Measurements from ENCODE around the gene KRTAP1-4.

KRTAP1-4 gene

DNA sequence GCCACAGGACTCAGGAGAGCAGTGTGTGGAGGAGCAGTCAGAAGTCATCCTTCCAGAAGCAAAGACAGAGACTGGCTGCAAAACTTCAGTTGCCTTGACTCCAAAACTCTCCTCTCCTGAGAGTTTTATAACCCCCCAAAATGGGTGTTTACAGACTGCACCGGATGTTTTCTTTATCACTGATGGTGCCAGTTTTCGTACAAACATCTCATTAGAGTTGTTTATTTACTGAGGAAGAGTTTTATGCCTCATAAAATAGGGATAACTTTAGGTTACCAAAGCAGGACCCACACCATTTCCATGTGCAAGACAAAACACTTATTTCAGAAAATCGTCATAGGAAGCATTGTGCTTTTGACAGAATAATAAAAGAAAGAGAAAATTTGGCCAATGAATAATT, 45.8 kb downstream of the KRTAP1-4 start, which contains the start of gene KRT40:
Gene KRT40, minus strand, starts transcription at position 101 of the 400 bp plus-strand sequence. Its CDS starts 53 bp downstream, at position 48.
- Histone ChIP-seq H3K18ac (ENCODE audit: low read depth in 1 of 2, low read length in 2 of 2) (no peak within 1 kb of the TSS), H4K8ac (ENCODE audit: low read length) (no peak within 1 kb of the TSS), H2BK15ac (ENCODE audit: low read depth, poor library complexity, severe bottlenecking) (no peak within 1 kb of the TSS), H3K9me3 (ENCODE audit: control insufficient read depth, low read length) (no peaks in the 10 kb centered on the region), H3K36me3 (ENCODE audit: control insufficient read depth in 1 of 2, insufficient read depth in 2 of 2, low read depth in 1 of 2, low read length in 2 of 2) (no peaks in the 10 kb centered on the region), H3K4me3 (ENCODE audit: insufficient read depth in 1 of 2, low read depth in 1 of 2, low read length in 2 of 2) (peak within 1 kb of the TSS in 1 of 2 experiments; percentile 4), H3K23ac (ENCODE audit: low read length in 2 of 2) (no peak within 1 kb of the TSS), H3K4me1 (ENCODE audit: control insufficient read depth, insufficient read depth, low read depth, low read length) (peaks cover 5% of the 10 kb centered on the region), H3K4ac (ENCODE audit: low read depth in 1 of 2, low read length in 2 of 2) (no peak within 1 kb of the TSS), H3K27ac (ENCODE audit: low read length, poor library complexity, severe bottlenecking) (no peak within 1 kb of the TSS), H2AK5ac (ENCODE audit: low read length, severe bottlenecking) (no peak within 1 kb of the TSS), H3K9ac (ENCODE audit: low read length) (no peak within 1 kb of the TSS), H3K4me2 (ENCODE audit: low read length, poor library complexity, severe bottlenecking) (no peak within 1 kb of the TSS), H3K14ac (ENCODE audit: low read length in 2 of 2) (peak within 1 kb of the TSS in 1 of 2 experiments; percentile 26), H2AFZ (ENCODE audit: low read depth, low read length) (no peak within 1 kb of the TSS), H3K79me1 (replicated peaks; ENCODE audit: low read length, poor library complexity, severe bottlenecking) (no peaks in the 10 kb centered on the region), H4K91ac (ENCODE audit: low read length) (no peak within 1 kb of the TSS), H3K27me3 (ENCODE audit: control insufficient read depth in 1 of 2, insufficient read depth in 1 of 2, low read length in 2 of 2) (no peaks in the 10 kb centered on the region), H2BK5ac (ENCODE audit: low read depth, low read length, poor library complexity, severe bottlenecking) (no peak within 1 kb of the TSS), H2BK120ac (ENCODE audit: low read depth, low read length) (no peak within 1 kb of the TSS), H2BK12ac (ENCODE audit: low read length in 2 of 2) (no peak within 1 kb of the TSS)
- no peak for DNase-seq
- WGBS: no CpG with 5 or more reads among the region's 3 CpGs

DNA sequence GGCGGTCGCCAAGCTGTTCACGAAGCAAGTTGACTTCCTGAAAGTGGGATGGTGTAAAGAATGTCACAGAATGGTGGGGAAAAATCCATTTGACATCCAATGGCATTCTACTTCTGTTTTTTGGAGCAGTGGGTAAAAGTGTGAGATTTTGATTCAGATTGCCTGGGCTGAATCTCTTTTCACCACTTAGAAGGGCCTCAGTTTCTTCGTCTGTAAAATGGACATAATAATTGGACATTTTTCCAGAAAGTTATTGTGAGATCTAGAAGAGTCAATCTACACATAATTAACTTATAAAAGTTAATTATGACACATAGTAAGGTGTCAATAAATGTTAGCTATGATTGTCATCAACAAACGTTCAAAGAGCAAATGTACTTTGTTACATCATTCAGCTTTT, 48.9 kb downstream of the KRTAP1-4 start:
- Histone ChIP-seq H3K18ac (ENCODE audit: low read depth in 1 of 2, low read length in 2 of 2) (no peak overlapping the region), H3K14ac (ENCODE audit: low read length in 2 of 2) (no peak overlapping the region), H3K79me1 (replicated peaks; ENCODE audit: low read length, poor library complexity, severe bottlenecking) (no peaks in the 10 kb centered on the region), H4K8ac (ENCODE audit: low read length) (no peak overlapping the region), H3K9me3 (ENCODE audit: control insufficient read depth, low read length) (no peaks in the 10 kb centered on the region), H2BK5ac (ENCODE audit: low read depth, low read length, poor library complexity, severe bottlenecking) (no peak overlapping the region), H3K9ac (ENCODE audit: low read length) (peak overlapping the region; percentile 65), H3K27me3 (ENCODE audit: control insufficient read depth in 1 of 2, insufficient read depth in 1 of 2, low read length in 2 of 2) (no peaks in the 10 kb centered on the region), H3K23ac (ENCODE audit: low read length in 2 of 2) (no peak overlapping the region), H3K4me3 (ENCODE audit: insufficient read depth in 1 of 2, low read depth in 1 of 2, low read length in 2 of 2) (peak overlapping the region in 1 of 2 experiments; percentile 50), H3K36me3 (ENCODE audit: control insufficient read depth in 1 of 2, insufficient read depth in 2 of 2, low read depth in 1 of 2, low read length in 2 of 2) (no peaks in the 10 kb centered on the region), H3K4ac (ENCODE audit: low read depth in 1 of 2, low read length in 2 of 2) (no peak overlapping the region), H2BK15ac (ENCODE audit: low read depth, poor library complexity, severe bottlenecking) (no peak overlapping the region), H3K4me1 (ENCODE audit: control insufficient read depth, insufficient read depth, low read depth, low read length) (peaks cover 8% of the 10 kb centered on the region), H2BK12ac (ENCODE audit: low read length in 2 of 2) (no peak overlapping the region), H2AFZ (ENCODE audit: low read depth, low read length) (no peak overlapping the region), H2BK120ac (ENCODE audit: low read depth, low read length) (no peak overlapping the region), H3K4me2 (ENCODE audit: low read length, poor library complexity, severe bottlenecking) (no peak overlapping the region), H2AK5ac (ENCODE audit: low read length, severe bottlenecking) (no peak overlapping the region), H3K27ac (ENCODE audit: low read length, poor library complexity, severe bottlenecking) (no peak overlapping the region), H4K91ac (ENCODE audit: low read length) (no peak overlapping the region)
- DNase-seq: no peak
- WGBS: 70% methylated on average over 3 of the region's 5 CpGs

DNA sequence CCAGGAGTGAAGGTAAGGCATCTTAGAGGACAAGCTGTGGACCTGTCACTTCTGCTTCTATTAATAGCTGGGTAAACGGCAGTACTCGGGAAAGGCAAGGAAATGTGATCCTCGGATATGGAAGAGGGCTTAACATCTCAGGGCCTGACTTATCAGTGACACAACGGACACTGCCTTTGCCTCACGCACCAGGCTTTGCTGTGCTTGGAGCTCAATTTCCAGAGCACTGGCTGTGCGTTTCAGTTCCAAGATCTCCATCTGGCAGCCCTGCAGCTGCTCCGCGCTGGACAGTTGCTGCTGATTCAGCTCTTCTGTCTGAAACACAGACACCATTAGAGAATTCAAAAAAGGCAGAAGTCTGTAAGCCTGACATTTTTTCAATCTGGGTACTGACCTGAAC, 49.4 kb downstream of the KRTAP1-4 start:
- H3K79me1 ChIP-seq (replicated peaks; ENCODE audit: low read length, poor library complexity, severe bottlenecking): no peaks in the 10 kb centered on the region
- no peak overlapping the region for H3K4ac ChIP-seq (ENCODE audit: low read depth in 1 of 2, low read length in 2 of 2)
- H2BK12ac ChIP-seq (ENCODE audit: low read length in 2 of 2): no peak overlapping the region
- peak; percentile 33 for DNase-seq
- no peak overlapping the region for H2BK120ac ChIP-seq (ENCODE audit: low read depth, low read length)
- H2AK5ac ChIP-seq (ENCODE audit: low read length, severe bottlenecking): no peak overlapping the region
- H3K36me3 ChIP-seq (ENCODE audit: control insufficient read depth in 1 of 2, insufficient read depth in 2 of 2, low read depth in 1 of 2, low read length in 2 of 2): no peaks in the 10 kb centered on the region
- H3K14ac ChIP-seq (ENCODE audit: low read length in 2 of 2): no peak overlapping the region
- peak overlapping the region; percentile 65 for H3K9ac ChIP-seq (ENCODE audit: low read length)
- H3K4me1 ChIP-seq (ENCODE audit: control insufficient read depth, insufficient read depth, low read depth, low read length): peaks cover 8% of the 10 kb centered on the region
- no peak overlapping the region for H3K4me2 ChIP-seq (ENCODE audit: low read length, poor library complexity, severe bottlenecking)
- H4K8ac ChIP-seq (ENCODE audit: low read length): no peak overlapping the region
- H4K91ac ChIP-seq (ENCODE audit: low read length): no peak overlapping the region
- WGBS: 17% methylated on average over 8 of the region's 8 CpGs
- H2AFZ ChIP-seq (ENCODE audit: low read depth, low read length): no peak overlapping the region
- H2BK15ac ChIP-seq (ENCODE audit: low read depth, poor library complexity, severe bottlenecking): no peak overlapping the region
- no peak overlapping the region for H3K23ac ChIP-seq (ENCODE audit: low read length in 2 of 2)
- H3K18ac ChIP-seq (ENCODE audit: low read depth in 1 of 2, low read length in 2 of 2): no peak overlapping the region
- peak overlapping the region in 1 of 2 experiments; percentile 50 for H3K4me3 ChIP-seq (ENCODE audit: insufficient read depth in 1 of 2, low read depth in 1 of 2, low read length in 2 of 2)
- no peak overlapping the region for H3K27ac ChIP-seq (ENCODE audit: low read length, poor library complexity, severe bottlenecking)
- no peaks in the 10 kb centered on the region for H3K9me3 ChIP-seq (ENCODE audit: control insufficient read depth, low read length)
- no peaks in the 10 kb centered on the region for H3K27me3 ChIP-seq (ENCODE audit: control insufficient read depth in 1 of 2, insufficient read depth in 1 of 2, low read length in 2 of 2)
- H2BK5ac ChIP-seq (ENCODE audit: low read depth, low read length, poor library complexity, severe bottlenecking): no peak overlapping the region

DNA sequence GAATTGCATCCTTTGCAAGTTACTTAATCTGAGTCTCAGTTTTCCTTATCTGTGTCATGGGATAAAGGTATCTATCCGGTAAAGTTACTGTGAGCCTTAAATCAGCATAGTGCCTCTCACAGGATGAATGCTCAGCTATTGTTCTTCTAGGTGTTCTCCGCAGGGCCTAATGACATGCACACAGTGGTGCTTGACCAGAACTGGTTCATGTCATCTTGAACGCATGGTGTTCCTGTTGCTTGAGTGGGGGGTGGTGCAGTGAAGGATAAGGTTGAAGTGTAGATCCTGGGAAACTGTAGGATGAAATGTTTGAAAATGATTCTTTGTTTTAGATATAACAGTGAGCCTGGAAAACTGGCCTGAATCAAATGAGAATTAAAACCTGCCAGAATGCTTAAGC, 49.9 kb downstream of the KRTAP1-4 start:
- H2BK12ac ChIP-seq (ENCODE audit: low read length in 2 of 2): no peak overlapping the region
- DNase-seq: no peak

More for the DNA sequence above, 49.9 kb downstream of the KRTAP1-4 start:
- Histone ChIP-seq H2AK5ac (ENCODE audit: low read length, severe bottlenecking) (no peak overlapping the region), H3K14ac (ENCODE audit: low read length in 2 of 2) (no peak overlapping the region), H2BK120ac (ENCODE audit: low read depth, low read length) (no peak overlapping the region), H3K27me3 (ENCODE audit: control insufficient read depth in 1 of 2, insufficient read depth in 1 of 2, low read length in 2 of 2) (no peaks in the 10 kb centered on the region), H3K23ac (ENCODE audit: low read length in 2 of 2) (no peak overlapping the region), H4K91ac (ENCODE audit: low read length) (no peak overlapping the region), H2BK5ac (ENCODE audit: low read depth, low read length, poor library complexity, severe bottlenecking) (no peak overlapping the region), H3K9ac (ENCODE audit: low read length) (peak overlapping the region; percentile 65), H3K27ac (ENCODE audit: low read length, poor library complexity, severe bottlenecking) (no peak overlapping the region), H3K79me1 (replicated peaks; ENCODE audit: low read length, poor library complexity, severe bottlenecking) (no peaks in the 10 kb centered on the region), H3K36me3 (ENCODE audit: control insufficient read depth in 1 of 2, insufficient read depth in 2 of 2, low read depth in 1 of 2, low read length in 2 of 2) (no peaks in the 10 kb centered on the region), H3K4ac (ENCODE audit: low read depth in 1 of 2, low read length in 2 of 2) (no peak overlapping the region), H2AFZ (ENCODE audit: low read depth, low read length) (no peak overlapping the region), H4K8ac (ENCODE audit: low read length) (no peak overlapping the region), H3K4me2 (ENCODE audit: low read length, poor library complexity, severe bottlenecking) (no peak overlapping the region), H3K4me1 (ENCODE audit: control insufficient read depth, insufficient read depth, low read depth, low read length) (peaks cover 8% of the 10 kb centered on the region), H2BK15ac (ENCODE audit: low read depth, poor library complexity, severe bottlenecking) (no peak overlapping the region), H3K18ac (ENCODE audit: low read depth in 1 of 2, low read length in 2 of 2) (no peak overlapping the region), H3K4me3 (ENCODE audit: insufficient read depth in 1 of 2, low read depth in 1 of 2, low read length in 2 of 2) (peak overlapping the region in 1 of 2 experiments; percentile 50), H3K9me3 (ENCODE audit: control insufficient read depth, low read length) (no peaks in the 10 kb centered on the region)
- WGBS: 76% methylated on average over 3 of the region's 3 CpGs
